Retinal pigment epithelial cell (primary cell): ENCODE data around the gene ST7.

Experiments used
- DNase-seq: peaks from one replicate; pipeline ENCODE4 v3.0.0-alpha.2; 2010; ENCODE audit warnings: low read depth
- H3K4me3 ChIP-seq: 2 replicates; pipeline ENCODE4 v1.5.1; 2011; ENCODE audit warnings: mild to moderate bottlenecking, low read length, control low read depth, moderate library complexity
- CTCF ChIP-seq: conservative IDR thresholded peaks from 2 replicates; pipeline ENCODE4 v1.5.1; 2011; ENCODE audit warnings: low read depth, low read length, control low read depth, inconsistent platforms

The ST7 gene

GRCh38 chr7:116953372-116953905 lies at the start of gene ST7:
Gene ST7 (plus strand): TSS chr7:116953501. CDS start chr7:116953541, 40 bp downstream.
- H3K4me3 ChIP-seq = peak within 1 kb of the TSS; percentile 90
- DNase-seq = peak; percentile 18
- no peak for TF ChIP-seq CTCF

GRCh38 chr7:116906391-116906790 lies 46.9 kb upstream of the ST7 start:
- H3K4me3 ChIP-seq = no peak overlapping the region
- no peak for DNase-seq
- TF ChIP-seq CTCF = no peak

DNA sequence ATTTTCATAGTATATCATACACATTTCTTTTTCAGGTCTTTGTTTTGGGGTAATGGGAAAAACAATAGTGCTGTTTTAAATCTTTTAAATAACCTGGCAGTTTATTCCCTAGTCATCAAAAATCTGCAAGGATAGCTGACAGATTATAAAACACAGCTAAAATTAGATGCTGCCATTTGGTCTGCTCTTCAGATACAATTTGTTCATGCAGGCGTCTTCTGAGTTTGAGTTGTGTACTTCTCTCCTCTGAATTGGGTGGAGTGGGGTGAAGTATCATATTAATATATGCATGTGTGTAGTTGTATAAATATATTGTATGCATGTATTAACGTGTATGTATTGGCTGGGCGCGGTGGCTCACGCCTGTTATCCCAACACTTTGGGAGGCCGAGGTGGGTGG lies 42.9 kb upstream of the ST7 start:
- TF ChIP-seq CTCF = no peak
- H3K4me3 ChIP-seq = no peak overlapping the region
- DNase-seq = no peak

DNA sequence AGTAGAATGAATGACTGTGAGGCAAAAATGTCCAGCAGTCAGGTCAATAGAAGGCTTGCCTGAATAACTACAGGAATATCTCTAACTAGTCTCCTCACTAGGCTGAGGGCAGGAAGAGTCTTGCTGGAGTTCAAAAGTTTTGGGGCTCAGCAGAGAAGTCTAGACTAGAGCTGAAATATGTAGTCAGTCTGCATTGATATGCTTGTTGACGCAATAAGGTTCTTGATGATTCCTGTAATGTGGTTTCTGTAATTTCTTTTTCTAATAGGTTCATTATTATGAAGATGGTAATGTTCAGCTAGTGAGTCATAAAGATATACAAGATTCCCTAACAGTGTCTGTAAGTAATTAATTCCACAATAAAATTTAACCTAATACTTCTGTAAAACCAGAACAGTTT lies 41.5 kb upstream of the ST7 start:
- DNase-seq = no peak
- no peak for TF ChIP-seq CTCF
- H3K4me3 ChIP-seq = no peak overlapping the region

GRCh38 chr7:116912269-116912909 lies 40.9 kb upstream of the ST7 start:
- no peak for TF ChIP-seq CTCF
- no peak overlapping the region for H3K4me3 ChIP-seq
- DNase-seq = no peak

- no peak for DNase-seq
- no peak for TF ChIP-seq CTCF
- H3K4me3 ChIP-seq = no peak overlapping the region
Observed at GRCh38 chr7:116918704-116919103, 34.6 kb upstream of the ST7 start.

DNA sequence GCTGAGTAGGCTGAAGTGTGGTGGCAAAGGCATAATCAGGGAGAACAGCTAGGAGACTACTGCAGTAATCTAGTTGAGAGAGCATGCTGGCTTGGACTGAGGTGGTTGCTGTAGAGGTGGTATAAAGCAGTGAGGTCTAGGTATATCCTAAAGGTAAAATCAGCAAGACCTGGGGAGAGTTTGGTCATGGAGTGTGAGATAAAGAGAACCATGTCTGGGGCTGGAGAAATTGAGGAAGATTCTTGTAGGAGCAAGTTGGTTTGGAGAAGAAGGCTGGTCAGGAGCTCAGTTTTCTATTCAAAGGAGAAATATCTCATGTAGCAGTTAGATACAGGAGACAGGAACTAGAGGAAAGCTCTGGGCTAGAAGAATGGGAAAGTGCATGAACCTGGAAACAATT lies 32.9 kb upstream of the ST7 start:
- no peak for DNase-seq
- no peak overlapping the region for H3K4me3 ChIP-seq
- no peak for TF ChIP-seq CTCF
